Bronchus fibroblast of lung (primary cell): ENCODE results near the gene CLEC17A. TPM values are rescaled to one million over a fixed set of nuclear protein-coding genes. Genes with fewer than 3 reads are reported as not detected.

Source experiments
- total RNA-seq: library from RNA; depleted of rRNA; stranded (reverse); fragments of >200 nt; gene quantifications from 2 replicates; pipeline ENCODE4 v1.2.3, GENCODE V29; 2015

CLEC17A gene, protein sequence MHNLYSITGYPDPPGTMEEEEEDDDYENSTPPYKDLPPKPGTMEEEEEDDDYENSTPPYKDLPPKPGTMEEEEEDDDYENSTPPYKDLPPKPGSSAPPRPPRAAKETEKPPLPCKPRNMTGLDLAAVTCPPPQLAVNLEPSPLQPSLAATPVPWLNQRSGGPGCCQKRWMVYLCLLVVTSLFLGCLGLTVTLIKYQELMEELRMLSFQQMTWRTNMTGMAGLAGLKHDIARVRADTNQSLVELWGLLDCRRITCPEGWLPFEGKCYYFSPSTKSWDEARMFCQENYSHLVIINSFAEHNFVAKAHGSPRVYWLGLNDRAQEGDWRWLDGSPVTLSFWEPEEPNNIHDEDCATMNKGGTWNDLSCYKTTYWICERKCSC
- not detected in 2 replicates for total RNA-seq

DNA sequence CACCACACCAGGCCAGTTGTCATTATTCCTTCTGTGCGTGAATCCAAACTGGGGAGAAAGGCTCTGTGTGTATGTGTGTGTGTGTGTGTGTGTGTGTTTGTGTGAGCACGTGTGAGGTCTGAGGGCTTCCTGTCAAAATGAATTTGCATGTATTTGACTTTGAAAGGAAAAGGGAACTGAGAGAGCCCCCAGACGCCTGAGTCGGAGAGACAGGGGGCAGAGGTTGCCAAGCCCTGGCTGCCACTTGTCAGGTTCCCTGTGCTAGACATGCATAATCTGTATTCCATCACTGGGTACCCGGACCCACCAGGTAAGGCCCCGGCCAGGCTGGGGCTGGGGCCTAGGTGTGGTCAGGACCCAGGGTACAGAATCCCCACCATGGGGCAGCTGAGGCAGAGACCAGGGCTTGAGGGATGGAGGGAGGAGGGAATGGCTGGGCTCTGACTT, at the start of gene CLEC17A:
Gene CLEC17A, plus strand, starts transcription at position 191 of the 447 bp plus-strand sequence. Its CDS starts 77 bp downstream, at position 268.

DNA sequence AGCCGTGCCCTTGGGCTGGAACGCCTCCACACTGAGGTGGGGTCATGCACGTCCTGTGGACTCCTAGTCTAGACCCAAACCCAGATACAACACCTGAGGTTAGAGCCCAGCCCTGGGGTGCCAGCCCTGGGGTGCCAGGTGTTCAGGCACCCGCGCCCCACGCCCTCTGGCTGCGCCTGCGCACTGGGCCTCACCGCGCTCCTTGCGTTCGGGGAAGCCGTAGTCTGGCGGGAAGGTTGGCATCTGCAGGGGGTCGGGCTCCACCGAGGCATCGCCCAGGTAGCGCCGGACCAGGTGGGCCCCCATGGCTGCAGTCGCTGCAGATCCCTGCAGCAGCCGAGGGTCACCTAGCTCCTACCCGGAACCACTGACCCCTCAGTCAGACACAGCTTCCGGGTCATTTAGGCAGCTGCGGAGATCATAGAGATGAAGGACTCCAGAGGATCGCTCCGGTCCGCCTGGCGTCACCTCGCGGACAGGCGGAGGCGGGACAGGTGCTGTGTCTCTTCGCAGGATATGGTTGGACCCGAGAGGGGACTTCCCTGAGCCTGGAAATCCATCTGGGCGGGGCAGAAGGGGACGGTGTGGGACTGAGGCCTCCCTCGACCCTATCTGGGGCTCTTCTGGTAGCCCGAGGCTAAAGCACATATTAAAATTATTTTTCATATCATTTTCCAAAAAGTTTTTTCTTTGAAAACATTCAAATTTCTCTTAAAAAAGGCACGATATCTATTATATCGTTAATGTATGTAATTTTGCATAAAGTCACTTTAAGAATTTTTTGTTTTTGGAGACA, 11.0 kb upstream of the CLEC17A start, which contains the start of gene NDUFB7:
Gene NDUFB7, minus strand, starts transcription at position 372 of the 796 bp plus-strand sequence. Its CDS starts 66 bp downstream, at position 306.

Other genes starting within 250 kb of the CLEC17A start
- 54.0 and 61.7 TPM in 2 replicates for gene ADGRE5, start 201.6 kb upstream of the CLEC17A start, total RNA-seq
- gene DDX39A, start 163.7 kb upstream of the CLEC17A start, total RNA-seq: 126 and 139 TPM in 2 replicates
- 93.2 and 107 TPM in 2 replicates for gene PKN1, start 149.8 kb upstream of the CLEC17A start, total RNA-seq
- gene PTGER1, start 107.7 kb upstream of the CLEC17A start, total RNA-seq: 1.0 and 2.5 TPM in 2 replicates
- 103 and 111 TPM in 2 replicates for gene GIPC1, start 87.0 kb upstream of the CLEC17A start, total RNA-seq
- 77.5 and 86.8 TPM in 2 replicates for gene DNAJB1, start 64.7 kb upstream of the CLEC17A start, total RNA-seq
- 98.9 and 105 TPM in 2 replicates for gene TECR, start 53.5 kb upstream of the CLEC17A start, total RNA-seq
- gene NDUFB7, start 11.0 kb upstream of the CLEC17A start, total RNA-seq: 506 and 586 TPM in 2 replicates
- not detected in 2 replicates for gene ADGRE3, start 91.8 kb downstream of the CLEC17A start, total RNA-seq
- 7.6 and 11.7 TPM in 2 replicates for gene ZNF333, start 107.0 kb downstream of the CLEC17A start, total RNA-seq
- 1.3 and 1.7 TPM in 2 replicates for gene ADGRE2, start 195.5 kb downstream of the CLEC17A start, total RNA-seq